Measurements from ENCODE around the gene PURA. TPM values are rescaled to one million over a fixed set of nuclear protein-coding genes. Genes with fewer than 3 reads are reported as not detected.
A peak's percentile ranks its signal among the peaks of the same experiment; 100 is the strongest.

Gene PURA
- total RNA-seq, 1 donor from 2014 or later: 11.4 TPM

DNA sequence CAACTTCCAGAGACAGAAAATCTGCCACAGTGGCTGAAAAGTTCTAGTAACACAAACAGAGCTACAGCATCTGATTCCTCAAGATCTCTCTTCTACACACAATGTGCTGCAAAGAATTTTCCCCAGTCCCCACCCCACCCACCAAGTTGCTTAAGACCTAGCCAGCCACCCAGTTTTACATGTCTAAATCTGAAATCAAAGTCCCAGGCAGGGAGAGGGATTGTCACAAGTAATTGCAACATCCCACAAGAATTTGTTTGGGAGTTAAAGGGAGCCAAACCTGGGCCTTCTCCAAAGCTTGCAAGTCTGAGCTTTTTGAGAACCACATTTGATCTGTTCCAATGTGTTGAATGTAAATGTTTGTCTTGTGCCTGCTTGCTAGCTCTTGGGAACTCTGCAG, 27.3 kb downstream of the PURA start:
- peaks cover 10% of the 10 kb centered on the region for H3K9me3 Mint-ChIP-seq (ENCODE audit: unreplicated experiment)
- no peaks in the 10 kb centered on the region for H3K36me3 Mint-ChIP-seq (ENCODE audit: unreplicated experiment)
- no peak overlapping the region for H3K27ac Mint-ChIP-seq (ENCODE audit: unreplicated experiment)
- peaks cover 4% of the 10 kb centered on the region for H3K27me3 Mint-ChIP-seq (ENCODE audit: unreplicated experiment)
- no peak for TF ChIP-seq CTCF (IDR thresholded peaks at IDR 0.05)
- H3K4me1 Mint-ChIP-seq (ENCODE audit: unreplicated experiment): peaks cover 10% of the 10 kb centered on the region
- DNase-seq (ENCODE audit: extremely low spot score, unreplicated experiment): peak; percentile 36
- no peak overlapping the region for H3K4me3 Mint-ChIP-seq (ENCODE audit: unreplicated experiment)

DNA sequence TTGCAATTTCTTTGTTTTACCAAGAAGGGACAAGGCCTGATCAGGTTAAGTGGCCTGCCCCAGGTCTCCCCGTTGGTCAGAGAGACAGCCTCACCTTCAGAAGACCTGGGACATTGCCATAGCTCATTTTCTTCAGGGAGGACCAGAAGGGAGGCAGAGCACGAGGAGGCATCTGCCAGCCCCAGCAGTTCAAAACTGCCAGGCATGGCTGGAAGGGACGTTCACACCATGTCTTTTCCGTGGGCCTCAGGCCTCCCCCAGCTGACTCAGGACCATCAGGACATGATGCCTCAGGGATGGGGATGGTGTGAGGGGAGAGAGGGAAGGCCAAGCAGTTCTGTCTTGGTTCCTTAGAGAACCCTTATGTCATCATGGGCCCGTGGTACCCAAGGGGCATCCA, 28.3 kb downstream of the PURA start:
- Mint-ChIP-seq H3K9me3 (ENCODE audit: unreplicated experiment) (peaks cover 10% of the 10 kb centered on the region), H3K4me3 (ENCODE audit: unreplicated experiment) (no peak overlapping the region), H3K27ac (ENCODE audit: unreplicated experiment) (no peak overlapping the region), H3K4me1 (ENCODE audit: unreplicated experiment) (peaks cover 12% of the 10 kb centered on the region), H3K36me3 (ENCODE audit: unreplicated experiment) (no peaks in the 10 kb centered on the region), H3K27me3 (ENCODE audit: unreplicated experiment) (peaks cover 12% of the 10 kb centered on the region)
- peak; percentile 70 for DNase-seq (ENCODE audit: extremely low spot score, unreplicated experiment)
- TF ChIP-seq CTCF (IDR thresholded peaks at IDR 0.05): no peak

DNA sequence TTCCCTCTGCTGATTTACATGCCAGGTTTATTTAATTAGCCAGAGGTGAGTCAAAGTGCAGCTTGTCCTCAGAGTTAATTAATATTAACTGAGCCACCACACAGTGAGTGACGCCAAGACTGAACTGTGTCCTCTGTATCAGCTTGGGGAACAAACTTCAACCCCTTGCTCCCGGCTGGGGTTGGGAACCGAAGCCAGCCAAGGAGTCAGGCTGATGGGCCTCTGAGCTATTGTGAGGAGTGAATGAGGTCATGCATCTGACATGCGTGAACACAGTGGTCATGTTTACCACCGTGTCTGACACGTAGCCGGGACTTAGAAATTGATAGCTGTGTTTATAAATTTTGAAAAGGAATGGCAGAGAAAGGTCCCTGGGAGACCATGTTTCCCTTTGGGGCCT, 28.9 kb downstream of the PURA start:
- peak; percentile 30 for DNase-seq (ENCODE audit: extremely low spot score, unreplicated experiment)
- no peaks in the 10 kb centered on the region for H3K36me3 Mint-ChIP-seq (ENCODE audit: unreplicated experiment)

GRCh38 chr5:140143521-140144258, 29.8 kb downstream of the PURA start:
- Mint-ChIP-seq H3K36me3 (ENCODE audit: unreplicated experiment) (no peaks in the 10 kb centered on the region), H3K27me3 (ENCODE audit: unreplicated experiment) (peaks cover 25% of the 10 kb centered on the region), H3K27ac (ENCODE audit: unreplicated experiment) (no peak overlapping the region), H3K4me1 (ENCODE audit: unreplicated experiment) (peaks cover 12% of the 10 kb centered on the region), H3K9me3 (ENCODE audit: unreplicated experiment) (peaks cover 10% of the 10 kb centered on the region), H3K4me3 (ENCODE audit: unreplicated experiment) (no peak overlapping the region)
- no peak for TF ChIP-seq CTCF (IDR thresholded peaks at IDR 0.05)
- peak; percentile 75 for DNase-seq (ENCODE audit: extremely low spot score, unreplicated experiment)

More for the DNA sequence above, 28.9 kb downstream of the PURA start:
- no peak overlapping the region for H3K27ac Mint-ChIP-seq (ENCODE audit: unreplicated experiment)
- peaks cover 10% of the 10 kb centered on the region for H3K9me3 Mint-ChIP-seq (ENCODE audit: unreplicated experiment)
- peaks cover 12% of the 10 kb centered on the region for H3K4me1 Mint-ChIP-seq (ENCODE audit: unreplicated experiment)
- no peak overlapping the region for H3K4me3 Mint-ChIP-seq (ENCODE audit: unreplicated experiment)
- no peak for TF ChIP-seq CTCF (IDR thresholded peaks at IDR 0.05)
- H3K27me3 Mint-ChIP-seq (ENCODE audit: unreplicated experiment): peaks cover 18% of the 10 kb centered on the region

GRCh38 chr5:140145256-140145655, 31.3 kb downstream of the PURA start:
- Mint-ChIP-seq H3K27ac (ENCODE audit: unreplicated experiment) (no peak overlapping the region), H3K36me3 (ENCODE audit: unreplicated experiment) (no peaks in the 10 kb centered on the region), H3K4me3 (ENCODE audit: unreplicated experiment) (peak overlapping the region; percentile 56), H3K4me1 (ENCODE audit: unreplicated experiment) (peaks cover 12% of the 10 kb centered on the region), H3K9me3 (ENCODE audit: unreplicated experiment) (no peaks in the 10 kb centered on the region), H3K27me3 (ENCODE audit: unreplicated experiment) (peaks cover 24% of the 10 kb centered on the region)
- TF ChIP-seq CTCF (IDR thresholded peaks at IDR 0.05): no peak
- DNase-seq (ENCODE audit: extremely low spot score, unreplicated experiment): peak; percentile 77
